ENCODE data around the gene CYP11A1.
"Not testable (repeated sequence)": the region's sequence is repeated elsewhere in the genome, so short reads cannot be mapped to it uniquely, and the experiment has no call there.

The CYP11A1 gene

GRCh38 chr15:74400915-74401757 is 33.7 kb upstream of the CYP11A1 start:
- DNase-seq: no peak

DNA sequence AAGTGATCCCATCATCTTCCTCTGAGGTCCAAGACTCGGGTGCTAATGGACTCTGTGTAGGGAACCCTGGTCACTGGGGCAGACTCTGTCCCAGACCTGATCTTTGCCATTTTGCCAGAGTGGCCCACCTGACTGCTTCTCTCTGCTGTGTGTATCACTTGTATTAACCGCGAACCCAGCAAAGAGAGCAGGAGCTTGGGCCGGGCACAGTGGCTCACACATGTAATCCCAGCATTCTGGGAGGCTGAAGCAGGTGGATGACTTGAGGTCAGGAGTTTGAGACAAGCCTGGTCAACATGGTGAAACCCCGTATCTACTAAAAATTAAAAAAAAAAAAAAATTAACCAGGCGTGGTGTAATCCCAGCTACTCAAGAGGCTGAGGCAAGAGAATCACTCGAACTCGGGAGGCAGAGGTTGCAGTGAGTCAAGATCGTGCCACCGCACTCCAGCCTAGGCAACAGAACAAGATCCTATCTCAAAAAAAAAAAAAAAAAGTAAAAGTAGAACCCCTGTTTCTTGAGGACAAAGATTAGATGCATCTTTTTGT is 32.9 kb upstream of the CYP11A1 start:
- no peak for DNase-seq

DNA sequence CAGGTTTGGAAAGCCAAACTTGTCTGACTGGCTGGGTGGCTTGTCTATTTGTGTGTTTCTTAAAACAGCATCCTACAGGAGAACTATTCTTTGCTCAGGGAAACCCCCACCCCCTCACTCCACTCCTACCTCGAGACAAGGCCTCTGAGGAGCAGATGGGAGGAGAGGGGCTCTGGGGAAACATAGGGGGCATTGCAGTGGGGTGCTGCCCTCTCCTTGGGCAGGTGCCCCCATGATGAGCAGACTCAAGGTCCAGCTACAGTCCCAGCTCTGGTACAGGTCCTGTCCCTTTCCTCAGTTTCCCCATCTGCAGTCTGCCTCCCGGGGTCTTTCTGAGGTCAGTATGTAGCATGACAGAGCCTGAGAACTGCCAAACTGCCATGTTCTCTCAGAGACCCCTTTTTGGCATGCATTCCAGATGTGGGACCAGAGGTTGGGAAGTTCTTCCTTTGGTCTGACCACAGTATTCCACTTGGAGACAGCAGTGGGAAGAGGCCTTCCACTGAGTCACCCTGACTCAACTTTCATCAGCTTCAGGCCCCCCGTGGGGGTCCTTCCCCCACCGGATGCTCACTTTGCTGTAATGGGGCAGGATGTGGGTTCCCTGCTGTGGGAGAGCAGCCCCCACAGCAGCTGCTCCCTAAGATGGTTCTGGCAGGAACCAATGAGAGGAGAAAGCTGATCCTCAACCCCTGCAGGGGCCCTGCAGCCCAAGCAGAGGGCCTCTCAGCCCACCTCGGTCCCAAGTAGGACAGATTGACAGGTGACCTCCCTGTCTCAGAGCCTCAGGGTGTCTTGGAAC is 32.3 kb upstream of the CYP11A1 start:
- no peak for DNase-seq

DNA sequence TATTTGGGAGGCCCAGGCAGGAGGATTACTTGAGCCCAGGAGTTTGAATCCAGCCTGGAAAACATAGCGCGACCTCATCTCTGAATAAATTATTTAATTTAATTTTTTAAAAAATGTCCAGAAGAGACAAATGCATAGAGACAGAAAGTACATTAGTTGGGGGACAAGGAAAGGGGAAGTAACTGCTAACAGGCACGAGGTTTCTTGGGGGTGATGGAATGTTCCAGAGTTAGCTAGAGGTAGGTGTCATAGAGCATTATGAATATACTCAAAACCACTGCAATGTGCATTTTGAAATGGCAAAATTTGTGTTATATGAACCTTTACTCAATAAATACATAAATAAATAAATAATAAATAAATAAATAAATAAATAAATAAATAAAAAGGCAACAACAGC is 31.7 kb upstream of the CYP11A1 start:
- no peak for DNase-seq

- no peak for DNase-seq
Measured at GRCh38 chr15:74398183-74398582, 30.7 kb upstream of the CYP11A1 start.

DNA sequence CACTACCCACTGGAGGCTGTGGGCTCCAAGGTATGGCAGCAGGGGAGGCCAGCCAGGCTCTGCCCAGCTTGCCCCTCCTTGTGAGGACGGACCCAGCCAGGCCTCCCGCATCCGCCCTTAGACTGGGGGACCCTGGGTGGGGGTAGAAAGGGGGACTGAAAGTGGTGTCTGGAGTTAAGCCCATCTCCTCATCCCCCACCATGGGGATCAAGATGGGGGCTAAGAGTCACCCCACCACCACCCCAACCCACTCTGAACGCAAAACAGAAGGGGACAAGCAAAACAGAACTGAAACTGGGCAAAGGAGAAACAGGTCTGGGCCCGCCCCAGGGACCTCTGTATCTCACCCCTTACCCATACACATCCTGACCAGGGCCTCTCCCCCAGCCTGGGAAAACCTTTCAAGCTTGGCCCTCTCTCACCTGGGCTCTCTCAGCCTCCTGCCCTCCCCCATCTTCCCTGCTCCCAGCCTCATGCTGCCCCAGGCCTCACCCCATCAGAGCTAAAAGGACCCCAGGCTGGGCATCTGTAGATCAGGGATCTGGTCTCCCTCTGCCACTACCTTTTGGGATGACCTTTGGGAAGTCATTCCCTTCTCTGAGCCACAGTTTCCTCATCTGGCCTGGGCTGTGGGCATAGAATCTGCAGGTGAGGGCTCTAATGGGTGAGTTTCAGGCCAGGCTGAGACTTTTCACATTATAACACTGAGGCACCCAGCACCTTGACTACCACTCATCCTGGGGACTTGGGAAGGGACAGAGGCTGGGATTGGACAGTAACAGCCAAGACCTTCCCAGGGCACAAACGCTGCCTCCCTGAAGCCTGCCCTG is 30.0 kb upstream of the CYP11A1 start:
- DNase-seq: no peak

GRCh38 chr15:74396445-74397238 is 29.2 kb upstream of the CYP11A1 start:
- DNase-seq: peak in 9 of 58 donors; percentile 11 to 33 (median 16)

- no peak for DNase-seq
Measured at GRCh38 chr15:74396146-74396438, 28.6 kb upstream of the CYP11A1 start.

DNA sequence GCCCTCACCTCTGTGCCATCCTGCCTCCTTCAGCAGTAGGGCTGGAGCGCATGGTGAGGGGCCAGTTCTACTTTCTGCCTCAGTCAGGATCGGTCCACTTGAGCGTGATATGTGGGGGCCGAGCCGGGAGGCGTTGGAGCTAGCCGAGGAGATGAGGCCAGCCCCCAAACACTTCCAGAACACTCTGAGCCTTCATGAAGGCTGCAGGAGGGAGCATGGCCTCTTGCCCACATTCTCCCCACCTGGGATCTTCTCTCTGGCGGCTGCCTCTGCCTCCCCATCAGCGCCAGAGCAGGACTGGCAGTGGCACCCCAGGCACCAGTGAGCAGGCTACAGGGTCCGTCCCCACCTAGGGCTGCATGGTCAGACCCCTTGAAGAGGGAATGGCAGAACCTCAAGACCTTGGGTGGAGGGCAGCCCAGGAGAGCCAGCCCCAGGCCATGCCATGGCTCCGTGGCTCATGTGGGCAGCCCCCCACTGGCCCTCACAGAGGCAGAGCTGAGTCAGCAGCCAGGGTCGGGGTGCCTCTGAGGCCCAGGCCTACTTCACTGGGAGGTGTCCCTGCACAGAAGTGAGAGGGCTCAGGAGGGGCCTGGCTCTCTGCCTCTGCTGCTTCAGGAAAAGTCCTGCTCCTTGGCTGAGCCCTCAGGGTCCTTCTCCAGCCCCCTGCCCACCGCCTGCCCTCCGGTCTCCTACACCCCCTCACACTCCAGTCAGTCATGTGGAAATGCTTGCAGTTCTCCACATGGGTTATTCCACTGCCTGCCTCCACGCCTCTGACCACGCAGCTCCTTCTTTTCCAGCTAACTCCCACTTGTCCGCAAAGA is 28.1 kb upstream of the CYP11A1 start:
- no peak for DNase-seq

GRCh38 chr15:74394090-74394846 is 26.8 kb upstream of the CYP11A1 start:
- no peak for DNase-seq

DNA sequence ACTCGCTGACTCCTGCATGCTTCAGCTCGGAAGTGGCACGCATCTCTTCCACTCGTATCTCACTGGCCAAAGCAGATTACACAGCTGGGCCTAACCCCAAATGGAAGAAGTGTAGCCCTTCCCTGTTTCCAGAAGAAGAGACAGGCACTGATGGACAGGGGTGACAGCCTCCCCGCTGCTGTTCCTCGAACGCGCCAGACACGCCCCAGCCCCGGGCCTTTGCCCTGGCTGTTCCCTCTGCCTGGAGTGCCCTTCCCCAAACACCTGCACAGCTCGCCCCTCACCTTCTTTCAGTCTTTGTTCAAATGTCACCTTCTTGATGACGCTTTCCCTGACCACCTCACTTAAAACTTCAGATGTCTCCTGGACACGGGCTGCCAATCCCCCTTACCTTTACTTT is 26.0 kb upstream of the CYP11A1 start:
- no peak for DNase-seq

DNA sequence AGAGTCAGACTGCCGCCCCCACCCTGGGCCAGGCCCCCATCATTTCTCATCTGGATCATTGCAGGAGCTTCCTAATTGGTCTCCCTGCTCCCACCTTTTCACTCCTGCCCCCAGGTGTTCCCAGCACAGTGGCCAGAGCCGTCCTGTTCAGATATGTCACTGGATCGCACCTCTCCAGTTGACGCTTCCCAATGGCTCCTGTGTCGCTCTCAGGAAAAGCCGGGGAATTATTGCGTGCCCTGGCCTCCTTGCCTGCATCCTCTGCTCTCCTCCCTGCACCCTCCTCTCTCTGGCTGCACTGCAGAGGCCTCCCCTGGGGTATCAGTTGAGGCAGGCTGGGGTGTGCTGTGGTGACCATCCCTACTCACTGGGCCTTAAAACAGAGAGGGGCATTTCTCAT is 25.5 kb upstream of the CYP11A1 start:
- DNase-seq: no peak

DNA sequence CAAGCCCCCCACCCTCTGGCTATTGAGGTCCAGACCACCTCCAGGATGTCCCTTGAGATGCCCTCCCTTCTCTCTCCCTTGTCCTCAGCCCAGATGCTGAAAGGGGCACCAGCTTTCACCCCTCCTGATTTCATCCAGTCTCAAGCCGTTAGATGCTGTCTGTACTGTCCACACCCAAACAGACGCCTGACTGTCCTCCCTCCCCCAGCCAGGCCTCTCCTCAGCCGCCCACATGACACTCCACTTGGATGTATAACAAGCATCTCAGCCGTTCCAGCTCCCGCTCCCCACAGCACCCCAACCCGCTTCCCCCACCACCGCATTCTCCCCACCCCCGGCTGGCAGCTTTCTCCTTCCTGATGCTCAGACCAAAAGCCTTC is 25.0 kb upstream of the CYP11A1 start:
- DNase-seq: peak in 43 of 58 donors; percentile 5 to 76 (median 46)

DNA sequence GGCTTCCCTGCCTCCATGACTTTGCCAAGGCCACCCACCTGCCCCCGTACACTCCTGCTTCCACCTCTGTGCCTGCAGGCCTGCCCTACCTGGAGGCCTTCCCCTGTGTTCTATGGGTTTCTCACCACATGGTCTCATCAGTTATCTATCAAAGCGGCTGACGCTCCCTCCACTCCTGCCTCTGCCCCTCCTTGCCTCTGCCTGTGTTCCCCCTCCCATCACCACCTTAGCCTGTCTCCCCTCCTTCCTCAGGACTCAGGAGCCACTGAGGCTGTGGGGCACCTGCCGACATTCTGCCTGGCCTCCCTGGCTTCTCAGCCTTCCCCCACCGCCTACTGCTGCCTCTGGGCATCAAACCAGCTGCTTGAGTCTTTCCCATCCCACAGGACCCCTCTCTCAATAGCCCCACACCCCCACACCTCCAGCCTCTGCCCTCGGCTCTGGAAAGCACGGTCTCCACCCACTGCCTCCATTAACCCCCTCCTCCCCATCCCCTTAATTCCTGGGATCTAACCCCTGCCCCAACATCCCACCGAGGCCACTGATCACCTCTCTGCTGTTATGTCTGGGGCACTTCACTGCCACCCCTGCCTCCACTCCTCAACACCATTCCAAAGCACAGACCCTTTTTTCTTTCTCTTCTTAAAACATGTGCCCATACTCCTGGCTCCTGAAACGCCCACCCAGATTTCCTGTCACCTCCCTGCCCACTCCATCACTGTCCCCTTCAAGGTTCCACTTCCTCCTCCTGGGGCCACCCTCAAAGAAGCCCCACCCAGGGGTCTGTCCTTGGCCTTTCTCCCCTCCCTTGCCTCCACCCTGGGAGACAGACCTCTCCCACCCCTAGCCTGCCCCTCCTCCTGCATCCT is 24.4 kb upstream of the CYP11A1 start:
- no peak for DNase-seq

DNA sequence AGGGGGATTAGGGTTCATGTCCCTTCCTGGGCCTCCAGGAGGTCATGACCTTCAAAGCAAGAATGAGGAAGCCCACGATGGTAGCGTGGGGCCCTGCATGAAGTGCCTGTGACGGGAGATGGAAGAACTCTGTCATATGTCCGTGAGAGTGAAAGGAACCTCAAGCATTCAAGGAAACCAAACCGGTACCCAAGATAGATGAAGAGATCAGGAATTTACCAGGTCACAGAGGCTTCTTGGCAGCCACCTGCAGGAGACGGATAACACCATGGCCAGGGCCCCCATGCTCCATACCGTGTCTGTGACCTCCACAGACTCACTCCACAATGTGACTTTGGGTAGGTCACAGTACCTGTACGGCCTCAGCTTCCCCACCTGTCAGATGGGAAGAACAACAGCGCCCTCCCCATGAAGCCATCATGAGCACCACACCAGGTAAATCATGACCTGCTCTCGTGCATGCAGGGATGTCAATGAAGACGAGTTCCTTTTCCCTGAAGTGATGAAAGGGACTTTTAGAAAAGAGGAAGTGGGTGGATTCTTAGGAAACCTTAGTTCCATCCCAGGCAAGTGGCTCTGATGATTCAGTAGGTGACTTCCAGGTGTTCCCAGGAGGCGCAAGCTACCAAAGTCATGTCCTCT is 23.3 kb upstream of the CYP11A1 start:
- no peak for DNase-seq

DNA sequence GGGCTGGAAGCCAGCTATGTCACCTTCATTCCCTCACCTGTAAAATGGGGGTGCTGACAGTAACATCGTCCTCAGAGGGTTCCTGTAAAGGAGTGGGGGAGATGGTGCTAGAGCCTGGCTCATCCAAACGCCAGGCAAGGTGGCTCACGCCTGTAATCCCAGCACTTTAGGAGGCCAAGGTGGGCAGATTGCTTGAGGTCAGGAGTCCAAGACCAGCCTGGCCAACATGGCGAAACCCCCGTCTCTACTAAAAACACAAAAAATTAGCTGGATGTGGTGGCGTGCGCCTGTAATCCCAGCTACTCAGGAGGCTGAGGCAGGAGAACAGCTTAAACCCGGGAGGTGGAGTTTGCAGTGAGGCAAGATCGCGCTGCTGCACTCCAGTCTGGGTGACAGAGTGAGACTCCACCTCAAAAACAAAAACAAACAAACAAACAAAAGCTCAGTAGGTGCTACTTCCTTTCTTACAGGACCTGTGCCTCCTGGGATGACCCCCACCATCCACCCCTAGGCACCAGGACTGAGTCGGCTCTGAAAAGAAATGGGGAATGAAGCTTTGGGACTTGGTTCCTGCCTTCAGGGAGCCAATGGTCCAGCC is 22.7 kb upstream of the CYP11A1 start:
- not testable (repeated sequence) for DNase-seq
